Liver (tissue), 9 donors: ENCODE measurements around the gene ST8SIA6. TPM values are rescaled to one million over a fixed set of nuclear protein-coding genes. Genes with fewer than 3 reads are reported as not detected.

Experiments used
- DNase-seq: peaks from one replicate; pipeline ENCODE4 v3.0.0-alpha.2; 2017; ENCODE audit warnings: low spot score
- H3K27ac ChIP-seq, 2 donors: one replicate each; pipeline ENCODE4 v1.7.0; 2013; ENCODE audit warnings: inconsistent platforms in 2 of 2, low read length in 2 of 2, control low read depth in 1 of 2, low read depth in 1 of 2, mild to moderate bottlenecking in 1 of 2
- H3K27me3 ChIP-seq, 4 donors: one replicate each; pipeline versions ENCODE4 v1.6.1 to v1.7.0; 2013; ENCODE audit warnings: low read length in 3 of 4, inconsistent platforms in 1 of 4, mild to moderate bottlenecking in 1 of 4, moderate library complexity in 1 of 4; ENCODE audit not compliant: control insufficient read depth in 4 of 4, insufficient read depth in 4 of 4
- H3K36me3 ChIP-seq, 4 donors: one replicate each; pipeline versions ENCODE4 v1.6.1 to v1.7.0; 2013; ENCODE audit warnings: low read length in 3 of 4, mild to moderate bottlenecking in 3 of 4, low read depth in 1 of 4, moderate library complexity in 1 of 4; ENCODE audit not compliant: control insufficient read depth in 4 of 4, insufficient read depth in 3 of 4
- H3K4me1 ChIP-seq, 4 donors: one replicate each; pipeline versions ENCODE4 v1.6.1 to v1.7.0; 2013; ENCODE audit warnings: low read length in 3 of 4, mild to moderate bottlenecking in 3 of 4, moderate library complexity in 1 of 4; ENCODE audit not compliant: control insufficient read depth in 4 of 4, insufficient read depth in 4 of 4
- H3K4me3 ChIP-seq, 3 donors: one replicate each; pipeline versions ENCODE4 v1.6.1 to v1.7.0; 2013; ENCODE audit warnings: low read length in 3 of 3, control low read depth in 1 of 3, low read depth in 1 of 3, mild to moderate bottlenecking in 1 of 3
- H3K9ac ChIP-seq, 2 donors: one replicate each; pipeline ENCODE4 v1.7.0; 2013; ENCODE audit warnings: low read length in 2 of 2, mild to moderate bottlenecking in 2 of 2, moderate library complexity in 2 of 2, control low read depth in 1 of 2, low read depth in 1 of 2
- H3K9me3 ChIP-seq, 4 donors: one replicate each; pipeline versions ENCODE4 v1.6.1 to v1.7.0; 2013; ENCODE audit warnings: low read length in 3 of 4; ENCODE audit not compliant: control insufficient read depth in 4 of 4
- ATF3 ChIP-seq: IDR thresholded peaks from 2 replicates; pipeline ENCODE4 v1.6.1; 2016; ENCODE audit warnings: antibody characterized with exemption
- CTCF ChIP-seq: fragments of 150-350 bp; IDR thresholded peaks from 2 replicates; pipeline ENCODE4 v1.5.1; 2017; ENCODE audit warnings: improper control_type of control experiment, low read depth, low read length; ENCODE audit not compliant: missing input control
- EGR1 ChIP-seq, 2 donors: IDR thresholded peaks; 2 replicates each; pipeline ENCODE4 v1.6.1; 2016 to 2018; ENCODE audit warnings: antibody characterized with exemption in 2 of 2, low read depth in 2 of 2
- JUND ChIP-seq, 2 donors: IDR thresholded peaks; 2 replicates each; pipeline ENCODE4 v1.6.1; 2016; ENCODE audit warnings: antibody characterized with exemption in 2 of 2
- NR2F2 ChIP-seq: IDR thresholded peaks from 2 replicates; pipeline ENCODE4 v1.6.1; 2016; ENCODE audit warnings: antibody characterized with exemption
- RAD21 ChIP-seq, 2 donors: IDR thresholded peaks; 2 replicates each; pipeline ENCODE4 v1.6.1; 2016; ENCODE audit warnings: antibody characterized with exemption in 2 of 2, mild to moderate bottlenecking in 2 of 2
- REST ChIP-seq: IDR thresholded peaks from 2 replicates; pipeline ENCODE4 v1.6.1; 2016; ENCODE audit warnings: antibody characterized with exemption, mild to moderate bottlenecking
- RXRA ChIP-seq, 2 donors: IDR thresholded peaks; 2 replicates each; pipeline ENCODE4 v1.6.1; 2017 to 2018; ENCODE audit warnings: antibody characterized with exemption in 2 of 2, mild to moderate bottlenecking in 1 of 2
- ZBTB33 ChIP-seq: IDR thresholded peaks from 2 replicates; pipeline ENCODE4 v1.6.1; 2016; ENCODE audit warnings: antibody characterized with exemption
- WGBS: extraction: QIAGEN DNeasy Blood & Tissue Kit; methylation state at CpG from one replicate; pipeline ENCODE4 v1.1.7; 2013; 5-methylcytosine and 5-hydroxymethylcytosine counted together
- polyA plus RNA-seq, 2 donors: library from polyadenylated mRNA; stranded (reverse) in 1 of 2; unstranded in 1 of 2; fragments of 200-250 nt in 1 of 2; fragments of >200 nt in 1 of 2; fragmentation: Nextera tagmentation in 1 of 2; extraction: Ambion mirVana in 1 of 2; gene quantifications; one replicate each; pipeline versions ENCODE4 v1.2.1 to v1.2.3, GENCODE V29; 2013 to 2015
- total RNA-seq, 2 donors: library from RNA; depleted of rRNA; stranded (reverse); fragments of >200 nt; gene quantifications; one replicate each; pipeline ENCODE4 v1.2.3, GENCODE V29; 2014
- donor health status: healthy.
- donor health status: healthy.
- donor health status: healthy.
- donor health status: healthy.
- donor health status: healthy.

The ST8SIA6 gene
- total and polyA plus RNA-seq, 4 donors: 0.53 to 5.8 (median 1.0) TPM

- TF ChIP-seq ZBTB33: no peak
These were observed 26.6 kb downstream of the ST8SIA6 start (continued) for GRCh38 chr10:17427666-17428350.

DNA sequence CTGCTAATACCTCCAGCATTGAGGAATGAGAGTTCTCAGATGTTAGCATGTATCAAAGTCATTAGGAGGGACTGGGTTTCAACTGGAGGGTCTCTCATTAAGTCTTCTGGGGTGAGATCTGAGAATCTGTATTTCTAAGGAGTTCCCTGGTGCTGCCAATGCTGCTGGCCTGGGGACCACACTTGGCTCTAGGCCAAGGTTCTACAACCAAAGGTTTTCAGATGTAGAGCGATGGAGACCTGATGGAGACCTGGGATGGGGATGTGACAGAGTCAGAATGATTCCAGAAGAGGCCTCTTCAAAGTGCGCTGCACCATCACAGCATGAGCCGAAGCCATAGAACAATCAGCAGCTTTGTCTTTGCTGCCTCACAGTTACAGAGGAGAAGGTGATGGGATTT, 27.2 kb downstream of the ST8SIA6 start:
- Histone ChIP-seq H3K9me3 (no peaks in the 10 kb centered on the region), H3K27ac (no peak overlapping the region), H3K27me3 (peaks cover 0 to 6% (median 2%) of the 10 kb centered on the region in 4 donors), H3K9ac (no peak overlapping the region), H3K36me3 (no peaks in the 10 kb centered on the region), H3K4me1 (peaks cover 0 to 2% (median 0%) of the 10 kb centered on the region in 4 donors), H3K4me3 (no peak overlapping the region)
- DNase-seq: no peak
- TF ChIP-seq RXRA (IDR thresholded peaks at IDR 0.05) (no peak), CTCF (no peak), JUND (IDR thresholded peaks at IDR 0.05) (no peak), EGR1 (IDR thresholded peaks at IDR 0.05; ENCODE audit: low read depth in 2 of 2) (no peak), ATF3 (no peak), RAD21 (IDR thresholded peaks at IDR 0.05) (no peak), ZBTB33 (no peak), NR2F2 (no peak), REST (no peak)
- 92% methylated on average over 3 of the region's 3 CpGs for WGBS
